Tibial nerve (tissue), 4 donors: Measurements from ENCODE around the gene GGA1.

Source experiments
- EP300 ChIP-seq, 2 donors: sonication (generic); formaldehyde crosslinking; IDR thresholded peaks; one replicate each; pipeline ENCODE4 v1.6.1; 2017; ENCODE audit warnings: antibody characterized with exemption in 2 of 2, mild to moderate bottlenecking in 1 of 2
- POLR2A ChIP-seq, 2 donors: fragments of 450-650 bp; IDR thresholded peaks; one replicate each; pipeline ENCODE4 v1.6.1; 2017; ENCODE audit warnings: antibody characterized with exemption in 2 of 2, mild to moderate bottlenecking in 2 of 2, moderate library complexity in 2 of 2
- TF ChIP-seq, protein P1 (sequence below), 5 experiments: fragments of 200-600 bp in 3 of 5; fragments of 450-650 bp in 2 of 5; sonication (generic) in 3 of 5; IDR thresholded peaks; one replicate each; pipeline ENCODE4 v1.5.1; 2016 to 2019; ENCODE audit warnings: antibody characterized with exemption in 5 of 5, mild to moderate bottlenecking in 3 of 5, moderate library complexity in 2 of 5

DNA sequence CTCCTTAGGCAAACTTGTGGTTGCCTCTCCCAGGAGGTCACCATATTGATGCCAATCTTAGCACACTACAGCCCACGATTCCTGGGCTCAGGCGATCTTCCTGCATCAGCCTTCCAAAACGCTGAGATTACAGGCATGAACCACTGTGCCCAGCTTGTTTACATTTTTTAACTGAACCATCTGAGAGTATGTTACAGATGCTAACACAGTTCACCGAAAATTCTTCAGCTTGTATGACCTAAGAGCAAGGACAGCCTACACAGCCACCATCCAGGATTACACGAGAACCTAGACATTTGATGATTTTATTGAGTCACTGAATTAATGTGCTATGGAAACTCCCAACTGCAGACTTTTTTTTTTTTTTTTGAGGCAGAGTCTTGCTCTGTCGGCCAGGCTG lies 61.0 kb downstream of the GGA1 start:
- TF ChIP-seq, protein P1, sequence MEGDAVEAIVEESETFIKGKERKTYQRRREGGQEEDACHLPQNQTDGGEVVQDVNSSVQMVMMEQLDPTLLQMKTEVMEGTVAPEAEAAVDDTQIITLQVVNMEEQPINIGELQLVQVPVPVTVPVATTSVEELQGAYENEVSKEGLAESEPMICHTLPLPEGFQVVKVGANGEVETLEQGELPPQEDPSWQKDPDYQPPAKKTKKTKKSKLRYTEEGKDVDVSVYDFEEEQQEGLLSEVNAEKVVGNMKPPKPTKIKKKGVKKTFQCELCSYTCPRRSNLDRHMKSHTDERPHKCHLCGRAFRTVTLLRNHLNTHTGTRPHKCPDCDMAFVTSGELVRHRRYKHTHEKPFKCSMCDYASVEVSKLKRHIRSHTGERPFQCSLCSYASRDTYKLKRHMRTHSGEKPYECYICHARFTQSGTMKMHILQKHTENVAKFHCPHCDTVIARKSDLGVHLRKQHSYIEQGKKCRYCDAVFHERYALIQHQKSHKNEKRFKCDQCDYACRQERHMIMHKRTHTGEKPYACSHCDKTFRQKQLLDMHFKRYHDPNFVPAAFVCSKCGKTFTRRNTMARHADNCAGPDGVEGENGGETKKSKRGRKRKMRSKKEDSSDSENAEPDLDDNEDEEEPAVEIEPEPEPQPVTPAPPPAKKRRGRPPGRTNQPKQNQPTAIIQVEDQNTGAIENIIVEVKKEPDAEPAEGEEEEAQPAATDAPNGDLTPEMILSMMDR (IDR thresholded peaks at IDR 0.05) = no peak
- TF ChIP-seq POLR2A (IDR thresholded peaks at IDR 0.05) = no peak
- TF ChIP-seq EP300 (IDR thresholded peaks at IDR 0.05) = no peak
